Melanocyte of skin (primary cell): ENCODE data around the gene GPR6. TPM values are rescaled to one million over a fixed set of nuclear protein-coding genes. Genes with fewer than 3 reads are reported as not detected.

Source experiments
- total RNA-seq, 2 donors: library from RNA; depleted of rRNA; stranded (reverse); fragments of >200 nt; gene quantifications; 2 replicates each; pipeline ENCODE4 v1.2.3, GENCODE V29; 2012

GPR6 gene, protein sequence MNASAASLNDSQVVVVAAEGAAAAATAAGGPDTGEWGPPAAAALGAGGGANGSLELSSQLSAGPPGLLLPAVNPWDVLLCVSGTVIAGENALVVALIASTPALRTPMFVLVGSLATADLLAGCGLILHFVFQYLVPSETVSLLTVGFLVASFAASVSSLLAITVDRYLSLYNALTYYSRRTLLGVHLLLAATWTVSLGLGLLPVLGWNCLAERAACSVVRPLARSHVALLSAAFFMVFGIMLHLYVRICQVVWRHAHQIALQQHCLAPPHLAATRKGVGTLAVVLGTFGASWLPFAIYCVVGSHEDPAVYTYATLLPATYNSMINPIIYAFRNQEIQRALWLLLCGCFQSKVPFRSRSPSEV
- not detected for total RNA-seq

DNA sequence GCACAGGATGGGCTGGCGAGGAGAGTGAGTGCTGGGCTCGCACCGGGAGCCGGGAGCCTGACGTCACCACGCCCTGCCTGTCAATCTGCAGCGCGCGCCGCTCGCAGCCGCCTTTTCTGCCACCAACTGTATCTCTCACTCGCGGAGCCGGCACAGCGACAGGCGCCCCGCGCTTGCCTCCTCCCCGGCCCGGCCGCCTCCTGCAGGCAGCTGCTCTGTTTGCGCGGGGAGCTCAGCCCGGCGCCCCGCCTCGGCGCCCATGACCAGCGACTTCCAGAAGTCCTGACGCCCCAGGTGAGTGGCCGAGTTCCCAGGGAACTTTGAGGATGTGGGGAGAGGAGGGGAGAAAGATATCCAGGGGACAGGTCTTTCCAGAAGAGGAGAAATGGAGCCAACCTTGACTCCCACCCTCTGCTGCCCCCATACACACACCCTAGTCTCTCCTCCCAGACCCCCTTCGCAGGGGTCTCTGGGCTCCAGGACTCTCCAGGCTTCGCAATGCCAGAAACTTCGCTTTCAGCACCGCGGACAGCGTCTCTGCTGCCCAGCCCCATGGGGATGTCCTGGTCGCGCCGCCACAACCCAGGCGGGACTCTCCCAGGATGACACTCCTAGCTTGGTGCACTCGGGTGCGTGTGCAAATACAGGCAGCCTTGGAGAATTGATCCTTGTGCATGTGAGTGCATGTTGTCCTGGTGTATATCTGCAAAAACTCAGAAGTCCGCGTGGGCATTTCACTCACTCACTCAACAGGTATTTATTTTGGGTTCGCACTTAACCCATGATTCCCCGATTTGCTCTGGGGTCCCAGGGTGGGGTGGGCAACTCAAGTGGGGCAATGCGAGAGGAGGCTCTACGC is at the start of gene GPR6:
TSS of gene GPR6 (plus strand) at position 138 of the 859 bp plus-strand sequence. CDS start 802 bp downstream, outside the sequence.

Other genes with a start within 250 kb of the GPR6 start
- gene WASF1, start 201.4 kb downstream of the GPR6 start, total RNA-seq: 1 to 10 TPM; 6.3 to 7.6 TPM
- 10 to 100 TPM; 16.9 to 18.6 TPM for gene CDC40, start 202.1 kb downstream of the GPR6 start, total RNA-seq